ENCODE measurements around the gene MAD1L1. TPM values are rescaled to one million over a fixed set of nuclear protein-coding genes. Genes with fewer than 3 reads are reported as not detected.

Gene MAD1L1
- total and polyA plus RNA-seq, 7 donors: 11.7 to 17.5 (median 15.6) TPM

GRCh38 chr7:2019711-2020511 is 212.8 kb downstream of the MAD1L1 start:
- WGBS, 3 donors: 47 to 60% (median 58%) methylated on average over 43 of the region's 43 CpGs
- Histone ChIP-seq H3K4me3 (peak overlapping the region; percentile 49), H3K27ac (peak overlapping the region; percentile 41)

GRCh38 chr7:2019461-2019710 is 213.4 kb downstream of the MAD1L1 start:
- Histone ChIP-seq H3K27me3 (ENCODE audit: insufficient read depth in 3 of 3, low read length in 2 of 3) (no peaks in the 10 kb centered on the region), H3K36me3 (ENCODE audit: insufficient read depth in 1 of 2, low read depth in 1 of 2) (no peaks in the 10 kb centered on the region), H3K9me3 (no peaks in the 10 kb centered on the region), H3K4me3 (peak overlapping the region; percentile 49), H3K27ac (peak overlapping the region; percentile 41), H3K4me1 (peaks cover 6% of the 10 kb centered on the region)
- intact Hi-C loops (cut with DNase I): no loop called here
- no peak for TF ChIP-seq CTCF (IDR thresholded peaks at IDR 0.05)
- DNase-seq (no peak), ATAC-seq (no peak)
- WGBS, 3 donors: 59 to 73% (median 65%) methylated on average over 10 of the region's 10 CpGs

More at GRCh38 chr7:2019711-2020511, 212.8 kb downstream of the MAD1L1 start:
- DNase-seq (peak; percentile 80 to 83), ATAC-seq (peak; percentile 81 to 84 (median 81))
- TF ChIP-seq CTCF (IDR thresholded peaks at IDR 0.05): no peak
- intact Hi-C loops (cut with DNase I): no loop called here
- Histone ChIP-seq H3K27me3 (ENCODE audit: insufficient read depth in 3 of 3, low read length in 2 of 3) (no peaks in the 10 kb centered on the region), H3K36me3 (ENCODE audit: insufficient read depth in 1 of 2, low read depth in 1 of 2) (no peaks in the 10 kb centered on the region), H3K4me1 (peaks cover 6% of the 10 kb centered on the region), H3K9me3 (peaks cover 2% of the 10 kb centered on the region)

GRCh38 chr7:2018569-2019460 is 213.9 kb downstream of the MAD1L1 start:
- no peak for TF ChIP-seq CTCF (IDR thresholded peaks at IDR 0.05)
- ATAC-seq (peak in 3 of 4 donors; percentile 8 to 41 (median 26)), DNase-seq (peak; percentile 55 to 64)
- Histone ChIP-seq H3K36me3 (ENCODE audit: insufficient read depth in 1 of 2, low read depth in 1 of 2) (no peaks in the 10 kb centered on the region), H3K4me1 (peaks cover 6% of the 10 kb centered on the region), H3K4me3 (peak overlapping the region; percentile 49), H3K9me3 (no peaks in the 10 kb centered on the region), H3K27ac (peak overlapping the region; percentile 41), H3K27me3 (ENCODE audit: insufficient read depth in 3 of 3, low read length in 2 of 3) (no peaks in the 10 kb centered on the region)
- intact Hi-C loops (cut with DNase I): no loop called here
- WGBS, 3 donors: 73 to 76% (median 74%) methylated on average over 26 to 28 of the region's 28 CpGs

- intact Hi-C loops (cut with DNase I): no loop called here
- Histone ChIP-seq H3K27ac (no peak overlapping the region), H3K4me1 (peaks cover 6% of the 10 kb centered on the region), H3K27me3 (ENCODE audit: insufficient read depth in 3 of 3, low read length in 2 of 3) (no peaks in the 10 kb centered on the region), H3K4me3 (no peak overlapping the region), H3K9me3 (no peaks in the 10 kb centered on the region), H3K36me3 (ENCODE audit: insufficient read depth in 1 of 2, low read depth in 1 of 2) (no peaks in the 10 kb centered on the region)
- TF ChIP-seq CTCF (IDR thresholded peaks at IDR 0.05): no peak
- DNase-seq (peak; percentile 11 to 52), ATAC-seq (no peak)
- WGBS, 3 donors: 90 to 92% (median 90%) methylated on average over 23 to 28 of the region's 28 CpGs
These were observed 214.7 kb downstream of the MAD1L1 start for GRCh38 chr7:2017914-2018568.
